Trophoblast cell (in vitro differentiated cells and primary cell): ENCODE data around the gene FKBP15.

Experiments used
- DNase-seq, 2 donors: peaks; one replicate each; pipeline ENCODE4 v3.0.0-alpha.2; 2016
- H2AFZ ChIP-seq: 2 replicates; pipeline ENCODE4 v1.6.1; 2013; ENCODE audit warnings: low read length, moderate library complexity, mild to moderate bottlenecking; ENCODE audit not compliant: insufficient read depth, poor library complexity
- H2AK5ac ChIP-seq: 2 replicates; pipeline ENCODE4 v1.6.1; 2013; ENCODE audit warnings: mild to moderate bottlenecking, low read length
- H2BK120ac ChIP-seq: 2 replicates; pipeline ENCODE4 v1.6.1; 2013; ENCODE audit warnings: low read length, mild to moderate bottlenecking, moderate library complexity; ENCODE audit not compliant: insufficient read depth, poor library complexity
- H2BK12ac ChIP-seq: 2 replicates; pipeline ENCODE4 v1.6.1; 2013; ENCODE audit warnings: mild to moderate bottlenecking, low read length, moderate library complexity
- H2BK5ac ChIP-seq: 2 replicates; pipeline ENCODE4 v1.6.1; 2013; ENCODE audit warnings: low read length, low read depth, moderate library complexity, mild to moderate bottlenecking; ENCODE audit not compliant: poor library complexity
- H3K14ac ChIP-seq: 2 replicates; pipeline ENCODE4 v1.6.1; 2013; ENCODE audit warnings: mild to moderate bottlenecking, low read length
- H3K18ac ChIP-seq: 2 replicates; pipeline ENCODE4 v1.6.1; 2013; ENCODE audit warnings: mild to moderate bottlenecking, low read length
- H3K23ac ChIP-seq: 2 replicates; pipeline ENCODE4 v1.6.1; 2013; ENCODE audit warnings: low read length
- H3K27ac ChIP-seq: 2 replicates; pipeline ENCODE4 v1.5.1; 2013; ENCODE audit warnings: low read depth, mild to moderate bottlenecking, inconsistent platforms, low read length, moderate library complexity
- H3K27me3 ChIP-seq: 2 replicates; pipeline ENCODE4 v1.6.1; 2013; ENCODE audit warnings: inconsistent platforms, mild to moderate bottlenecking, low read length, moderate library complexity; ENCODE audit not compliant: insufficient read depth
- H3K36me3 ChIP-seq, 2 experiments: 1 replicate in 1 of 2; 2 replicates in 1 of 2; pipeline ENCODE4 v1.6.1; 2013; ENCODE audit warnings: low read length in 2 of 2, mild to moderate bottlenecking in 2 of 2, moderate library complexity in 1 of 2; ENCODE audit not compliant: insufficient read depth in 2 of 2, control insufficient read depth in 1 of 2
- H3K4ac ChIP-seq: 2 replicates; pipeline ENCODE4 v1.6.1; 2013; ENCODE audit warnings: low read depth, mild to moderate bottlenecking, low read length, moderate library complexity
- H3K4me1 ChIP-seq, 2 experiments: 1 replicate in 1 of 2; 2 replicates in 1 of 2; pipeline ENCODE4 v1.6.1; 2013; ENCODE audit warnings: low read length in 2 of 2, mild to moderate bottlenecking in 2 of 2, moderate library complexity in 1 of 2; ENCODE audit not compliant: insufficient read depth in 2 of 2, control insufficient read depth in 1 of 2
- H3K4me2 ChIP-seq: 2 replicates; pipeline ENCODE4 v1.6.1; 2013; ENCODE audit warnings: inconsistent platforms, mild to moderate bottlenecking, low read length, moderate library complexity
- H3K4me3 ChIP-seq: 2 replicates; pipeline ENCODE4 v1.5.1; 2013; ENCODE audit warnings: mild to moderate bottlenecking, low read depth, low read length, inconsistent platforms
- H3K79me1 ChIP-seq: one replicate; pipeline ENCODE4 v1.6.1; 2013; ENCODE audit warnings: low read length
- H3K79me2 ChIP-seq: 2 replicates; pipeline ENCODE4 v1.6.1; 2013; ENCODE audit warnings: low read length, mild to moderate bottlenecking; ENCODE audit not compliant: control insufficient read depth, insufficient read depth, poor library complexity
- H3K9ac ChIP-seq: 2 replicates; pipeline ENCODE4 v1.6.1; 2013; ENCODE audit warnings: mild to moderate bottlenecking, low read length
- H3K9me3 ChIP-seq: 2 replicates; pipeline ENCODE4 v1.6.1; 2013; ENCODE audit warnings: low read depth, mild to moderate bottlenecking, control low read depth, inconsistent platforms, low read length; ENCODE audit not compliant: insufficient read depth
- H4K12ac ChIP-seq: 2 replicates; pipeline ENCODE4 v1.6.1; 2013; ENCODE audit warnings: low read depth, mild to moderate bottlenecking, low read length, moderate library complexity
- H4K8ac ChIP-seq: 2 replicates; pipeline ENCODE4 v1.6.1; 2013; ENCODE audit warnings: low read depth, mild to moderate bottlenecking, low read length, moderate library complexity
- H4K91ac ChIP-seq: one replicate; pipeline ENCODE4 v1.6.1; 2013; ENCODE audit warnings: low read depth, mild to moderate bottlenecking, low read length, moderate library complexity
- WGBS: extraction: QIAGEN DNeasy Blood & Tissue Kit; methylation state at CpG from one replicate; pipeline ENCODE4 v1.1.7; 2013; ENCODE audit warnings: missing lambda C conversion rate; ENCODE audit not compliant: insufficient read length, insufficient coverage; ENCODE audit errors: extremely low coverage; 5-methylcytosine and 5-hydroxymethylcytosine counted together

FKBP15 gene

DNA sequence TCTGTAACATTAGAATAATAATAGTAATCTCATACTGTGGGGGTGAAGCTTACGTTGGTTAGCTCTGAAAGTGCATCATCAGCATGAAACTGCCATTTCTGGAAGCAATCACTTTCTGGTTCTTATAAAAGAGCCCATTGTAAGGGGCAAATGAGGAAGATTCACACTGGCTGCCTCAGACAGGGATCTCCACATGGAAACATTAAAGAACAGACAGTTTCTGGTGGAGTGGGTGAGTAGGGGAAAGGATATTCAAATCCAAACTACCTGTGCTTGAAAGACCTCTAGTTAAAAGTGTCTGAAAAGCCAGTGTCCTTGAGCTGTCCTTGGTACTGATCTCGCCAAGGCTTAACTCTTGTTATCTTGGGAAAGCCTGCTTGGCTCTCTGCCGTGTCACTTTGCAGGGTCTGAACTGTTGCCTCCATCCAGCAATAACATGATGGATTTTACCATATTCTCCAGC, 89.4 kb downstream of the FKBP15 start:
- Histone ChIP-seq H2BK120ac (no peak overlapping the region), H3K18ac (no peak overlapping the region), H4K12ac (no peak overlapping the region), H3K36me3 (no peaks in the 10 kb centered on the region), H2BK12ac (no peak overlapping the region), H2AK5ac (no peak overlapping the region), H3K27me3 (no peaks in the 10 kb centered on the region), H3K4me2 (no peak overlapping the region), H2BK5ac (no peak overlapping the region), H3K14ac (no peak overlapping the region), H3K4me3 (no peak overlapping the region), H3K79me2 (no peaks in the 10 kb centered on the region), H3K79me1 (peaks cover 3% of the 10 kb centered on the region), H3K4ac (no peak overlapping the region), H2AFZ (no peak overlapping the region), H3K27ac (no peak overlapping the region), H3K23ac (no peak overlapping the region), H4K91ac (no peak overlapping the region), H3K9me3 (peaks cover 4% of the 10 kb centered on the region), H3K9ac (no peak overlapping the region), H3K4me1 (peaks cover 0 to 3% of the 10 kb centered on the region in 2 experiments), H4K8ac (no peak overlapping the region)
- DNase-seq = peak in 1 of 2 donors; percentile 34
- no CpG with 5 or more reads among the region's 3 CpGs for WGBS

DNA sequence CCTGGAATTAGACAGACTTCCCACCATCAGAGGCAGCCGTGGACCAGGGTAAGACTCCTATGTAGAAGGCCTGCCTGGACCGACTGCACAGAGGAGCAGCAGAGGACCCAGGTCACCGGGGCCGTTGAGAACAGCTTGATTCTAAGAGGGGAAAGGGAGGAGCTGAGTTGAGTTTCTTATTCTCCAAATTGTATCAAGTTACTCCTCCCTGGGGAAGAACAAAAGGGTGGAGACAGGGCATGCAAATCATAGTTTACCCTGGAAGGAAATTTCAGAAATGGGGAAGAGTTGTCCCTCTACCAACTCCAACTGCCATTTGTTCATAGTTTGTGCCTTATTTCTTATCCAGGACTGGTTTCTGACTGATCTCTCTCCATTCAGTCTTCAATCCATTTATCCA, 91.2 kb downstream of the FKBP15 start:
- no peak overlapping the region for H3K4me2 ChIP-seq
- H3K18ac ChIP-seq = no peak overlapping the region
- H2AK5ac ChIP-seq = no peak overlapping the region
- H3K9me3 ChIP-seq = no peaks in the 10 kb centered on the region
- H3K14ac ChIP-seq = no peak overlapping the region
- no peak overlapping the region for H3K23ac ChIP-seq
- no peaks in the 10 kb centered on the region for H3K79me2 ChIP-seq
- H3K79me1 ChIP-seq = no peaks in the 10 kb centered on the region
- H2BK5ac ChIP-seq = no peak overlapping the region
- no peak overlapping the region for H3K4me3 ChIP-seq
- H3K27me3 ChIP-seq = no peaks in the 10 kb centered on the region
- no peak overlapping the region for H3K9ac ChIP-seq
- H4K91ac ChIP-seq = no peak overlapping the region
- no peaks in the 10 kb centered on the region for H3K4me1 ChIP-seq
- no peak overlapping the region for H2AFZ ChIP-seq
- no peak overlapping the region for H3K4ac ChIP-seq
- H4K12ac ChIP-seq = no peak overlapping the region
- H3K36me3 ChIP-seq = no peaks in the 10 kb centered on the region
- H3K27ac ChIP-seq = no peak overlapping the region
- WGBS = no CpG with 5 or more reads among the region's 4 CpGs
- no peak overlapping the region for H2BK12ac ChIP-seq
- H2BK120ac ChIP-seq = no peak overlapping the region
- H4K8ac ChIP-seq = no peak overlapping the region
- DNase-seq = no peak

DNA sequence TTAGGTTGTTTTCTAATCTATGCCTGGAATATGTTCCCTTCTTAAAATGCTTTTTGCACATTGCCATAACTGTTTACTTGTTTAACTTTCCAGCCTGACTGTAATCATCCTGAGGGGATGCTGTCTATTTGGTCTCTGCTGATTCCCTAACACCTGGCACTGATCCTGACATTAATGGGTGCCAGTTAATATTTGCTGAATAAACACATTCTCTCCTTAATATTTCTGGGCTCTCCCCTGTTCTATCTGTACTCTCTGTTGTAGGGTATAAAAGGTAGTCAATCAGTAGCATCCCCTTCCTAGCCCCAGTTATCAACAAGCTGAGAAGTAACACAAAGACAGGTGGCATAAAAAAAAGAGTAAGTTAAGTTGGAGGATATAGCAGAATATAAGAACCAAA, 91.6 kb downstream of the FKBP15 start:
- Histone ChIP-seq H2AK5ac (no peak overlapping the region), H3K79me1 (no peaks in the 10 kb centered on the region), H4K8ac (no peak overlapping the region), H3K4me1 (no peaks in the 10 kb centered on the region), H3K9me3 (no peaks in the 10 kb centered on the region), H4K91ac (no peak overlapping the region), H3K18ac (no peak overlapping the region), H4K12ac (no peak overlapping the region), H2BK5ac (no peak overlapping the region), H3K27ac (no peak overlapping the region), H3K79me2 (no peaks in the 10 kb centered on the region), H2BK12ac (no peak overlapping the region), H3K9ac (no peak overlapping the region), H3K4ac (no peak overlapping the region), H3K4me2 (no peak overlapping the region), H3K4me3 (no peak overlapping the region), H3K27me3 (no peaks in the 10 kb centered on the region), H2BK120ac (no peak overlapping the region), H3K36me3 (no peaks in the 10 kb centered on the region), H2AFZ (no peak overlapping the region), H3K23ac (no peak overlapping the region), H3K14ac (no peak overlapping the region)
- no peak for DNase-seq

DNA sequence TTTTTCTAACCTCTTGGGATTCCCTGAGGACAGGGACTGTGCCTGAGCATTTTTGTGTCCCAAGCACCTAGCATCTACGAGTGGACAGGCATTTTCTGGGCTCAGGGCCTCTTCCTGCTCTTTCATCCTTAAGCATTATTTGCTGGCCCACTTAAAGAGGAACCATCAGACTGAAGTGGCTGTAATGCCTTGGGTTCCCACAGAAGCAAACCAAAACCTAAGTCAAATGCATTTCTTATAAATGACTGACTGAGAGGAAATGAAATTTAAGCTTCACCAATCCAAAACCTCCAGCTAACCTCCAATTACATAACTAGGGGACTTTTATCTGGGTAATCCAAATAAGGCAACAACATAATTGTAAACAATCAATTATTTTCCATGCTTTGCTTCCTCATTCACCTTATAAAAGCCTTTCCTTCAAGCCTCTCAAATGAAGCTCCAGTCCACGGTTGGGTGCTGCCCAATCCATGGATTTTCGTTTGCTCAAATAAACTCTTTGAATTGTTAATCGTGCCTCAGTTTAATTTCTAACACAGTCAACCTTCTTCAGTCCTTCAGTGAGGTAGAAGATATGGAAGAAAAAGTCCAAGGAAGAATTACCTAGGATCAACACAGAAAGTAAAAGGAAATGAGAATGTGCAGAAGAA, 95.6 kb downstream of the FKBP15 start:
- Histone ChIP-seq H3K18ac (no peak overlapping the region), H4K91ac (no peak overlapping the region), H2AK5ac (no peak overlapping the region), H3K4me1 (no peaks in the 10 kb centered on the region), H4K12ac (no peak overlapping the region), H3K79me2 (no peaks in the 10 kb centered on the region), H3K4me3 (no peak overlapping the region), H3K14ac (no peak overlapping the region), H3K4ac (no peak overlapping the region), H2AFZ (no peak overlapping the region), H3K79me1 (no peaks in the 10 kb centered on the region), H3K23ac (no peak overlapping the region), H2BK5ac (no peak overlapping the region), H2BK12ac (no peak overlapping the region), H2BK120ac (no peak overlapping the region), H3K36me3 (no peaks in the 10 kb centered on the region), H3K9me3 (peaks cover 1% of the 10 kb centered on the region), H3K4me2 (no peak overlapping the region), H3K9ac (no peak overlapping the region), H4K8ac (no peak overlapping the region), H3K27me3 (no peaks in the 10 kb centered on the region), H3K27ac (no peak overlapping the region)
- DNase-seq = no peak
- WGBS = no CpG with 5 or more reads among the region's 4 CpGs
